K562 (cell line): ENCODE measurements around the gene BCL2A1. TPM values are rescaled to one million over a fixed set of nuclear protein-coding genes. Genes with fewer than 3 reads are reported as not detected.

Source experiments
- CXXC5 ChIP-seq: fragments of 250-450 bp; sonication (Bioruptor Pico); IDR thresholded peaks from 2 replicates; pipeline ENCODE4 v1.8.0; 2022; ENCODE audit warnings: inconsistent platforms, mild to moderate bottlenecking, moderate library complexity
- DACH1 ChIP-seq: fragments of 450-650 bp; IDR thresholded peaks from 2 replicates; pipeline ENCODE4 v1.6.1; 2018; ENCODE audit not compliant: partially characterized antibody
- DPF2 ChIP-seq: fragments of 450-650 bp; IDR thresholded peaks from 2 replicates; pipeline ENCODE4 v1.6.1; 2016
- MAFG ChIP-seq: fragments of 450-650 bp; conservative IDR thresholded peaks from 2 replicates; pipeline ENCODE4 v1.6.1; 2016; ENCODE audit warnings: missing genetic modification characterization, missing compliant biosample characterization
- MECOM ChIP-seq: fragments of 250-450 bp; sonication (Bioruptor Pico); IDR thresholded peaks from 2 replicates; pipeline ENCODE4 v1.8.0; 2022; ENCODE audit warnings: inconsistent platforms
- NFATC3 ChIP-seq: fragments of 450-650 bp; IDR thresholded peaks from 2 replicates; pipeline ENCODE4 v1.6.1; 2017; ENCODE audit warnings: mild to moderate bottlenecking
- NRF1 ChIP-seq, 2 experiments: fragments of 450-650 bp; IDR thresholded peaks in 1 of 2; conservative IDR thresholded peaks in 1 of 2; 2 replicates each; pipeline ENCODE4 v1.6.1; 2014; ENCODE audit warnings: mild to moderate bottlenecking in 2 of 2
- SIN3B ChIP-seq: fragments of 450-650 bp; IDR thresholded peaks from 2 replicates; pipeline ENCODE4 v1.6.1; 2017; ENCODE audit warnings: low read depth, mild to moderate bottlenecking, moderate library complexity
- ZNF589 ChIP-seq: fragments of 200-800 bp; sonication (Bioruptor generic); IDR thresholded peaks from 2 replicates; pipeline ENCODE4 v1.6.1; 2016; ENCODE audit warnings: low read depth, missing genetic modification characterization, missing compliant biosample characterization
- ZNF76 ChIP-seq: fragments of 250-450 bp; sonication (Bioruptor Pico); IDR thresholded peaks from 2 replicates; pipeline ENCODE4 v1.4.0; 2020; ENCODE audit warnings: mild to moderate bottlenecking, moderate library complexity, borderline replicate concordance
- ZNF830 ChIP-seq: fragments of 250-450 bp; sonication (Bioruptor Pico); IDR thresholded peaks from 2 replicates; pipeline ENCODE4 v1.5.0; 2021; ENCODE audit warnings: mild to moderate bottlenecking
- polyA plus RNA-seq, 8 experiments: library from polyadenylated mRNA; depleted of rRNA in 4 of 8; stranded (reverse) in 5 of 8; unstranded in 3 of 8; fragments of >200 nt; fragmentation: Nextera tagmentation in 2 of 8; fragmentation: Illumina TruSeq in 1 of 8; extraction: Ambion mirVana in 2 of 8; extraction: Trizol in 1 of 8; gene quantifications; 2 replicates each; pipeline versions ENCODE4 v1.2.1 to v1.2.3, GENCODE V29; 2011 to 2014; ENCODE audit warnings: inconsistent platforms in 1 of 8, missing spikeins in 1 of 8
- total RNA-seq, 7 experiments: library from RNA; depleted of rRNA in 6 of 7; stranded (reverse); fragments of >200 nt in 6 of 7; fragmentation: Illumina TruSeq in 2 of 7; extraction: Trizol in 2 of 7; gene quantifications; 2 replicates each; pipeline versions ENCODE4 v1.2.1 to v1.2.3, GENCODE V29; 2011 to 2021; ENCODE audit warnings: low replicate concordance in 1 of 7
- TF ChIP-seq, protein P1 (sequence below), 2 experiments: fragments of 450-650 bp; formaldehyde crosslinking in 1 of 2; IDR thresholded peaks; 2 replicates each; pipeline versions ENCODE4 v1.4.0 to v1.6.1; 2014 to 2020; ENCODE audit warnings: mild to moderate bottlenecking in 2 of 2, borderline replicate concordance in 1 of 2, low read depth in 1 of 2
- TF ChIP-seq, protein P2 (sequence below), 3 experiments: fragments of 200-800 bp in 1 of 3; fragments of 250-450 bp in 1 of 3; fragments of 450-650 bp in 1 of 3; sonication (Bioruptor Pico) in 1 of 3; sonication (Bioruptor generic) in 1 of 3; formaldehyde crosslinking in 1 of 3; IDR thresholded peaks; 2 replicates each; pipeline versions ENCODE4 v1.6.1 to v1.8.0; 2016 to 2022; ENCODE audit warnings: mild to moderate bottlenecking in 2 of 3, missing genetic modification characterization in 2 of 3, missing compliant biosample characterization in 1 of 3, moderate library complexity in 1 of 3

Gene BCL2A1
- total and polyA plus RNA-seq, 9 of the 15 experiments (the other 6 are each of a cell fraction or from before 2014, with no cell fraction given): 0.11 to 1.2 (median 0.25) TPM; not detected in 4

DNA sequence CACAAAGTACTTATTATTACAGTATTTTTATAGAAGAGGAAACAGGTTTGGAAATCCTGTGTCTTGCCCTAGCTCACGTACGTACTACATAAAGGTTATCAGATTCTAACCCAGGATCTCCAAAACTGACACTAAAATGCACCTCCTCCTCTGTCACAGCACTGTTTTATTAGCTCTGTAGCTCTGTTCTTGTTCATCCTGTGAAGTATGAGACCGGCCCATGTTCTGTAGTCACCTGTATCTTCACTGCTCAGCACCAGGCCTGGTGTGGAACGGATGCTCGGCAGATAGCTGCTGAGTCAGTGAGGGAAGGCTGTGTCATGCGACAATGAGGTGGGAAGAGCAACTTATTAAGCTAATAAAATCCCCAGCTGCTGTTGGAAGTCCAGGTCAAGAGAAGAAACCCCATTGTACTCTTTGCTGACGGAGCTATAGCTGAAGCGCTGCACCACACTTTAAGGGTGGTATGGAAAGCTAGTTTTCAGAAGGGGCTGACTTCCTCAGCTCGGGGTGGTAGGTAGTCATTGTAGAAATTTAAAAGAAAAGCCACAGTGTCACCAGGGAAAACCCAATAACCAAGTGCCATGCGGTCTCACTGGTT is 22.8 kb downstream of the BCL2A1 start (continued):
- TF ChIP-seq, protein P1, sequence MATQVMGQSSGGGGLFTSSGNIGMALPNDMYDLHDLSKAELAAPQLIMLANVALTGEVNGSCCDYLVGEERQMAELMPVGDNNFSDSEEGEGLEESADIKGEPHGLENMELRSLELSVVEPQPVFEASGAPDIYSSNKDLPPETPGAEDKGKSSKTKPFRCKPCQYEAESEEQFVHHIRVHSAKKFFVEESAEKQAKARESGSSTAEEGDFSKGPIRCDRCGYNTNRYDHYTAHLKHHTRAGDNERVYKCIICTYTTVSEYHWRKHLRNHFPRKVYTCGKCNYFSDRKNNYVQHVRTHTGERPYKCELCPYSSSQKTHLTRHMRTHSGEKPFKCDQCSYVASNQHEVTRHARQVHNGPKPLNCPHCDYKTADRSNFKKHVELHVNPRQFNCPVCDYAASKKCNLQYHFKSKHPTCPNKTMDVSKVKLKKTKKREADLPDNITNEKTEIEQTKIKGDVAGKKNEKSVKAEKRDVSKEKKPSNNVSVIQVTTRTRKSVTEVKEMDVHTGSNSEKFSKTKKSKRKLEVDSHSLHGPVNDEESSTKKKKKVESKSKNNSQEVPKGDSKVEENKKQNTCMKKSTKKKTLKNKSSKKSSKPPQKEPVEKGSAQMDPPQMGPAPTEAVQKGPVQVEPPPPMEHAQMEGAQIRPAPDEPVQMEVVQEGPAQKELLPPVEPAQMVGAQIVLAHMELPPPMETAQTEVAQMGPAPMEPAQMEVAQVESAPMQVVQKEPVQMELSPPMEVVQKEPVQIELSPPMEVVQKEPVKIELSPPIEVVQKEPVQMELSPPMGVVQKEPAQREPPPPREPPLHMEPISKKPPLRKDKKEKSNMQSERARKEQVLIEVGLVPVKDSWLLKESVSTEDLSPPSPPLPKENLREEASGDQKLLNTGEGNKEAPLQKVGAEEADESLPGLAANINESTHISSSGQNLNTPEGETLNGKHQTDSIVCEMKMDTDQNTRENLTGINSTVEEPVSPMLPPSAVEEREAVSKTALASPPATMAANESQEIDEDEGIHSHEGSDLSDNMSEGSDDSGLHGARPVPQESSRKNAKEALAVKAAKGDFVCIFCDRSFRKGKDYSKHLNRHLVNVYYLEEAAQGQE (IDR thresholded peaks at IDR 0.05; ENCODE audit: borderline replicate concordance): no peak
- TF ChIP-seq, protein P1 (CRISPR knock-in tag; IDR thresholded peaks at IDR 0.05; ENCODE audit: low read depth): no peak
- TF ChIP-seq, protein P2, sequence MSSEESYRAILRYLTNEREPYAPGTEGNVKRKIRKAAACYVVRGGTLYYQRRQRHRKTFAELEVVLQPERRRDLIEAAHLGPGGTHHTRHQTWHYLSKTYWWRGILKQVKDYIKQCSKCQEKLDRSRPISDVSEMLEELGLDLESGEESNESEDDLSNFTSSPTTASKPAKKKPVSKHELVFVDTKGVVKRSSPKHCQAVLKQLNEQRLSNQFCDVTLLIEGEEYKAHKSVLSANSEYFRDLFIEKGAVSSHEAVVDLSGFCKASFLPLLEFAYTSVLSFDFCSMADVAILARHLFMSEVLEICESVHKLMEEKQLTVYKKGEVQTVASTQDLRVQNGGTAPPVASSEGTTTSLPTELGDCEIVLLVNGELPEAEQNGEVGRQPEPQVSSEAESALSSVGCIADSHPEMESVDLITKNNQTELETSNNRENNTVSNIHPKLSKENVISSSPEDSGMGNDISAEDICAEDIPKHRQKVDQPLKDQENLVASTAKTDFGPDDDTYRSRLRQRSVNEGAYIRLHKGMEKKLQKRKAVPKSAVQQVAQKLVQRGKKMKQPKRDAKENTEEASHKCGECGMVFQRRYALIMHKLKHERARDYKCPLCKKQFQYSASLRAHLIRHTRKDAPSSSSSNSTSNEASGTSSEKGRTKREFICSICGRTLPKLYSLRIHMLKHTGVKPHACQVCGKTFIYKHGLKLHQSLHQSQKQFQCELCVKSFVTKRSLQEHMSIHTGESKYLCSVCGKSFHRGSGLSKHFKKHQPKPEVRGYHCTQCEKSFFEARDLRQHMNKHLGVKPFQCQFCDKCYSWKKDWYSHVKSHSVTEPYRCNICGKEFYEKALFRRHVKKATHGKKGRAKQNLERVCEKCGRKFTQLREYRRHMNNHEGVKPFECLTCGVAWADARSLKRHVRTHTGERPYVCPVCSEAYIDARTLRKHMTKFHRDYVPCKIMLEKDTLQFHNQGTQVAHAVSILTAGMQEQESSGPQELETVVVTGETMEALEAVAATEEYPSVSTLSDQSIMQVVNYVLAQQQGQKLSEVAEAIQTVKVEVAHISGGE (CRISPR knock-in tag; IDR thresholded peaks at IDR 0.05): peak in 1 of 3 experiments; percentile 41; a peak in 1 of 6 replicates
- TF ChIP-seq DPF2 (peak; percentile 61; the same call in 1 of the 2 replicates), CXXC5 (CRISPR knock-in tag) (peak; percentile 18; the same call in 1 of the 2 replicates), ZNF76 (CRISPR knock-in tag) (no peak), DACH1 (peak; percentile 81), NFATC3 (no peak), ZNF589 (CRISPR knock-in tag) (no peak), ZNF830 (no peak), MECOM (CRISPR knock-in tag) (no peak), NRF1 (conservative IDR thresholded peaks at IDR 0.05 in 1 of 2, IDR thresholded peaks at IDR 0.05 in 1 of 2) (0 out of 4 replicates have a peak, but pooled peaks of 1 of the 2 experiments have one; percentile 20), SIN3B (no peak), MAFG (peak; percentile 81)
